ENCODE results near the gene ITIH4.
A peak's percentile ranks its signal among the peaks of the same experiment; 100 is the strongest.

ITIH4 gene

GRCh38 chr3:52773361-52774065 lies 57.0 kb downstream of the ITIH4 start:
- H3K27ac ChIP-seq: peak overlapping the region; percentile 28; the same call in 1 of the 2 replicates
- no peaks in the 10 kb centered on the region; the same call in 1 of the 2 replicates for H3K36me3 ChIP-seq
- no peak for DNase-seq
- H3K27me3 ChIP-seq (ENCODE audit: insufficient read depth, low read depth, severe bottlenecking): no peaks in the 10 kb centered on the region
- no peaks in the 10 kb centered on the region for H3K9me3 ChIP-seq (ENCODE audit: severe bottlenecking)
- H3K4me3 ChIP-seq (ENCODE audit: low read depth, low read length): no peak overlapping the region
- no peak for TF ChIP-seq CTCF (IDR thresholded peaks at IDR 0.05; ENCODE audit: low read depth, low read length)

GRCh38 chr3:52771702-52772101 lies 58.8 kb downstream of the ITIH4 start:
- Histone ChIP-seq H3K27me3 (ENCODE audit: insufficient read depth, low read depth, severe bottlenecking) (no peaks in the 10 kb centered on the region), H3K36me3 (peaks cover 11% of the 10 kb centered on the region), H3K27ac (no peak overlapping the region), H3K9me3 (ENCODE audit: severe bottlenecking) (no peaks in the 10 kb centered on the region), H3K4me3 (ENCODE audit: low read depth, low read length) (no peak overlapping the region)
- TF ChIP-seq CTCF (IDR thresholded peaks at IDR 0.05; ENCODE audit: low read depth, low read length): no peak
- DNase-seq: no peak

- no peak for TF ChIP-seq CTCF (IDR thresholded peaks at IDR 0.05; ENCODE audit: low read depth, low read length)
- Histone ChIP-seq H3K4me3 (ENCODE audit: low read depth, low read length) (peak overlapping the region; percentile 74), H3K36me3 (peaks cover 14% of the 10 kb centered on the region), H3K27ac (peak overlapping the region; percentile 79), H3K9me3 (ENCODE audit: severe bottlenecking) (no peaks in the 10 kb centered on the region), H3K27me3 (ENCODE audit: insufficient read depth, low read depth, severe bottlenecking) (no peaks in the 10 kb centered on the region)
- no peak for DNase-seq
Observed at GRCh38 chr3:52771334-52771681, 59.2 kb downstream of the ITIH4 start.

- peak within 1 kb of the TSS; percentile 79 for H3K27ac ChIP-seq
- no peaks in the 10 kb centered on the region for H3K9me3 ChIP-seq (ENCODE audit: severe bottlenecking)
- H3K36me3 ChIP-seq: peaks cover 20% of the 10 kb centered on the region
- H3K27me3 ChIP-seq (ENCODE audit: insufficient read depth, low read depth, severe bottlenecking): no peaks in the 10 kb centered on the region
- TF ChIP-seq CTCF (IDR thresholded peaks at IDR 0.05; ENCODE audit: low read depth, low read length): no peak
- H3K4me3 ChIP-seq (ENCODE audit: low read depth, low read length): peak within 1 kb of the TSS; percentile 74
- DNase-seq: peak; percentile 96
Observed at GRCh38 chr3:52770496-52771333, 59.8 kb downstream of the ITIH4 start, which contains the start of gene NEK4. Gene NEK4 (minus strand): TSS chr3:52770940. CDS start chr3:52770746, 194 bp downstream.

- Histone ChIP-seq H3K27ac (peak overlapping the region; percentile 79), H3K36me3 (peaks cover 28% of the 10 kb centered on the region), H3K9me3 (ENCODE audit: severe bottlenecking) (no peaks in the 10 kb centered on the region), H3K27me3 (ENCODE audit: insufficient read depth, low read depth, severe bottlenecking) (no peaks in the 10 kb centered on the region), H3K4me3 (ENCODE audit: low read depth, low read length) (peak overlapping the region; percentile 74)
- no peak for DNase-seq
- TF ChIP-seq CTCF (IDR thresholded peaks at IDR 0.05; ENCODE audit: low read depth, low read length): no peak
Observed at GRCh38 chr3:52769786-52770455, 60.6 kb downstream of the ITIH4 start.

All from WERI-Rb-1 (cell line).